HS-5 (cell line): ENCODE measurements around the gene LRP1B.

Experiments used
- DNase-seq: peaks from one replicate; pipeline ENCODE4 v3.0.0-alpha.2; 2012; ENCODE audit warnings: low read depth

The LRP1B gene

DNA sequence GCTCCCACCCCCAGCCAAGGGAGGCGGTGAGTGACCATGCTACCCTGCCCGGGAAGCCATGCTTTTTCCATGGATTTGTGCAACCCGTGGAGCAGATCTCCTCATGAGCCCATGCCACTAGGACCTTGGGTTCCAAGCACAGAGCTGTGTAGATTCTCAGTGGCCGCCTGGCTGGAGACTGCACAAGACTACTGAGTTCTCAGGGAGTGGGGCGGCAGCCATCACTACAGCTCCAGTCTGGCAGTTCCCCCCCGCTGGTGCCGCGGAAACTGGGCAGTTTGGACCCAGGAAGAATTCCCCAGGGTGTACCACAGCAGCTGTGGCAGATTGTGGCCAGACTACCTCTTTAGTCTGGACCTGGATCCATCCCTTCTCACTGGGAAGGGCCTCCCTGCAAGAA is 470.6 kb downstream of the LRP1B start:
- DNase-seq, result no peak

DNA sequence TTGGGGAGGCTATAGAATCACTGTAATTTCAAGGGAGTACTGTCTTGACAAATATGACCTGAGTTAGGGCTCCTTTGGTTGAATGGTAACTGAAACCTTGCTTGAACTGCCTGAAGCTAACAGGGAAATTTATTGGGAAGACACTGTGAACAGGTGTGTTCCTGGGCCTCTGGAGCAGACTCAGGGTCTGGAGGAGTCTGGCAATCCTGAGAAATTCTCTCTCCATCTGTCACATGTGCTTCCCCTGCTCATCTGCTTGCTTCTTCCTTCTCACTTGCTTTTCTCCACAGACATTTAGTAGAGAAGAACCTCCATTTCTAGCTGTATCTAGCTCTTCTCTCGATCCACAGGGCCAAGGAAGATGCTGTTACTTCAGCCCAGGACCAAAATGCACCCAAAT is 476.5 kb downstream of the LRP1B start:
- no peak for DNase-seq

DNA sequence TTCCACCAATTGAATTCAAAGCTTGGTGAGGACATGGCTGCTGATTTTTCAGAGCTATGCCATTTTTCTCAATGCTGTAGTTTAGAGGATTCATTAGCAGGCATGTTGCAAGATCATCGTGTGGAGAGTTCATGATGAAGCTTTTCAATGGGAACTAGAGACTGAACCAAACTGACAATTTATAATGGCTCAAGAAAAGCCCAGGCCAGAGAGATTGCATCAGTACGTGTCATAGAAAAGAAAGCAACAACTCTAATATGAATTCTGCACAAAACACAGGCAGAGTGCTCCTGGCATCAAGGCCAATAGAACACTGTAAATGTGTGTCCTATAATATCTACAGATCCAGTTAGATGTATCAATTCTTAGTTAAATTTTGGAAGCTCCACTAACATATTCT is 477.6 kb downstream of the LRP1B start:
- DNase-seq, result no peak

DNA sequence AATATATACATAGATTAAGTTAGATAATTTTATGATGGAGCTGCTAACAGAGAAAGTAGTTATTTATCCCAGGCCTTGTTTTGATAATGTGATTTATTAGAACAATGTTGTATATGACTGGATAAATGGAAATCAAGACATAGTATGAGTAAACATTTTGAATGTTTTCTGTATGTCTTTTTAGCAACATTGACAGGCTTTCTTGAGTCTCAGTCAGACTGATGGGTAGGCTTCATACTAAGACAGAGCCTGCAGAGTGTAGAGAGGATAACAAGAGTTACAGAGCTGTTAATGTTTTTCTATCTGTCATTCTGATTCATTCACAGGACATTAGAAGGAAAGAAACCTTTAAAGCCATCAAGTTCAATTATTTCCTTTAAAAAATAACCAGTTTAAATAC is 478.5 kb downstream of the LRP1B start:
- DNase-seq, result no peak

DNA sequence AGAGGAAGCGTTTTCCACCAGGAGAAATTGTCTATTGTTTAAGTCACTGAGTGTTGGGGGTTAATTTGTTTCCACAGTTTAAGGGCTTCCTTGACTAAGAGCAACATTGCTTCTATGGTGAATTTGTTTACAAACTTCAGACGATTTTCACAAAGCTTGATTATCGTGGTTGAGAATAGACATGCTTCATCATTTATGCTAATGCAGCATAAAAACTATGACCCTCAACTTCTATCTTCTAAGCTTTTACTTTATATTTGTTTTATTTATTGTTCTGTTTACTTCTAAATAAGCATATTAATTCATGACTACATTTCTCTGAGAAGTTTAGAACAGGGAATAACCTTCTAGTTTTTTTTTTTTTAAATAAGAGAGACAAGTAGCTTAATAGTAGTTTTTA is 483.5 kb downstream of the LRP1B start:
- DNase-seq, result no peak

DNA sequence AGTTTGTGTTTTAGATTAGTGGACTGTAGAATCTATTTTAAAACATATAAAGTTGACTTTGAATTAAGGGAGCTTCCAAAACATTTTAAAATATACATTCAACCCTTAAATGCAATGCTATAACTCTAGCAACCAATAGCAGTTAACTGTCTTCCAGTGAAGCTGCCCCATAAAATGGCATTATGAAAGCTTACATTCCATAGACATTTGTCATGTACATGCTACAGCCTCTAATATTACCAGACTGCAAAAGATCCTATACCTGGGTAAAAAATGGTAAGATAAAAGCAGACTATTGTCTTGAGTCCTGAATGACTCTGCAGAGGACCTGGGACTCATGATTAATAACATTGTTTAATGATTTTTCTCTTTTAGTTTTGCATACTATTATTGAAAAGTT is 489.4 kb downstream of the LRP1B start:
- peak; percentile 45 for DNase-seq

DNA sequence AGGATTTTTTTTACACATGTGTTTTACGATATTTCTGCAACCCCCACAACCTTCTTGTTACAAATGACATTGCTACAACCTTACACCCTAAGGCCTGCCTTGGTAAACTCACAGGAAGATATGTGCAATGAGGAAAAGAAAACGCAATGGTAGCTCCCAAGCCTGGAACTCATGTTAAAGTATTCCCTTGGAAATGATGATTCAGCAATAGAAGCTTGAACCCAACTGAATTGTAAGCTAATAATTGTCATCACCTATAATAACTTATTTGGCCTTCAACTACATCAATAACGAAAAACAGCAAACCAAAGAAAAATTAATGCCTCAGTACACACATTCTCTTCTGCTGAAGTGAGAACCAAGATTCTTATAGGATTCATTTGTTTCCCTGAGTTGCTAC is 491.0 kb downstream of the LRP1B start:
- no peak for DNase-seq

DNA sequence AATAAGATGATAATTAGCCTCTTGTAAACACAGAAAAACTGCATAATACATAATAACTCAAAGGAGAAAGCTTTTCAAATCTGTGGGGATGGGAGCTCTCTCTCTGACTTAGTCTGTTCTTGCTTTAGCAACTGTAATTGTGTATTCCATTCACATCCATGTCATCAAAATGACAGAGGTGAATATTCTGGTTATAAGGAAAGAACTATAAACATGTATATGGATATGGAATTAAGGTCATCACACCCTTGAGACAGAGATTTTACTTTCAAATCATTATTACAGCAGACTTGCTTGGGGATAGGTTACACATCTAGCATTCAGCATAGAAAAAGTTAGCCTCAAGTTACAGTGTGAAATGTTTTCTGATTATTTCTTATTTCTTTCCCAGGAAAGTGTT is 497.7 kb downstream of the LRP1B start:
- DNase-seq, result no peak

DNA sequence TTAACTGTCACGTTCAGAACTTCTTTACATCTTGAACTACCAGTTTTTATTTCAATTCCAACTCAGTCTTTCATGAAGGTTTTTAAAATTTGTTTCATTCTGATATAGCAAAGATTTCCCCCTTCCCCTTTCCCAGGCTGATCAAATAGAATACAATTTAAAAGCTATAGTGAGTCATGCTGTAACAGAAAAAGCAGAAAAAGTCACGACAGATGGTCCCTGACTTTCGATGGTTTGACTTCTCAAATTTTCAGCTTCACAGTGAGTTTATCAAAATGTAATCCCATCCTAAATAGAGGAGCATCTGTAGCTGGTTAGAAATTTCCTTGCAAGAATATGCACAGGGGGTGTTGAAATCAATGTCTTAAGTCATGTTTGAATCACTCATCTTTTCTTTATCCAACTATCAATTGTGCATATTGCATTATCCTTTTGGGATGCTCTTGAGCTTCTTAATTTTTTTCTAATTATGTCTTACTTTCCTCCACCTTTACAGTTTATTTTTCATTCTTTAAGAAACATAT is 500.3 kb downstream of the LRP1B start:
- no peak for DNase-seq

DNA sequence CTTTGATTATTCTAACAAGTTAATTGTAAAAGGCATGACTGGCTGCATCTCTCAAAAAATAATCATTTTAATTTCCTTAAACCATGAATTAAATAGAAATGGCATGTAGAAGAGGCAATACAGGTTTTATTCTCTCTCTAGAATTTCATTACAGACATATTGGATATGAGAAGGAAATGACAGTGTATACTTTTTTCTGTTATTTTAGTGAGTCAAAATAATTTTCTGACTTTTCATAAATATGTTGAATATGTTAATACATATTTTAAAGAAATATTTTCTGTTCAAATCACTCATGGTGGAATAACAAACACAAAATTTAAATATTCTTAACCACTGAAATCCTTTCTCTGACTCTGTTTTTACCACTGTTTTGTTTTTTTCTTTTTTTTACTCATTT is 510.4 kb downstream of the LRP1B start:
- no peak for DNase-seq

DNA sequence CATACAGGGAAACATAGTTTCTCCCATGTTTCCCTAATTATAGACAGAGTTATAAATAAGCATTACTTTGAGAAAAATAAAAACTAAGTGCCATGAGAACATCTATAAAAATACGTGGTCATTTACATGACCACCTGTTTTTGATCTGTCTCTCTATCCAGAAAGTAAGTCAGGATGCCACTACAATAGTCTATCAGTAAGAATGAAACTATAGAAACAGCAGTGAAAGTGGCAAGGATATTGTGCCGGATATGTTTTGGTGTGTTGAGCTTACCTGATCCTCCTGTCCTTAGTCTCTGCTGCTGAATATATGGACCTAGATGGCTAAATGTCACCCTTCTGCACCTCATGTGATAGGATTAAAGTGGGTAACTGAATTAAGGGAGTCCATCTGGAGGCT is 512.4 kb downstream of the LRP1B start:
- no peak for DNase-seq

DNA sequence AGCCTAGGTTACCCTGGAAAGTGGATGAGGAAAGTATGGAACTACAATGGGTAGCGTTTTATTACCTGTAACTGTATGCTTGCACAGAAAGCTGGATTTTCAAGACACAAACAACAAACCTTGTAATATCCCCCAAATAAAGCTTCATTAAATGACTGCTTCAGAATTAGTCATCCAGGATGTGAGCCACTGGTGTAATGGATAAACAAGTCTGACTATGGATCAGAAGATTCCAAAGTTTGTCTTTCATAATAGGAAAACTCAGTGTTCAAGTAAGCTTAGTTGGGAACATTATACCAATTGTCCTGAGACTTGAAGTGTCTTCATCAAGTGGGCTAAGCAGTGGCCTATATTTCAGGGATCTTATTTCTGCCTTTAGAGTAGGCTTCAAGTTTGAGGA is 518.8 kb downstream of the LRP1B start:
- DNase-seq, result peak; percentile 45

DNA sequence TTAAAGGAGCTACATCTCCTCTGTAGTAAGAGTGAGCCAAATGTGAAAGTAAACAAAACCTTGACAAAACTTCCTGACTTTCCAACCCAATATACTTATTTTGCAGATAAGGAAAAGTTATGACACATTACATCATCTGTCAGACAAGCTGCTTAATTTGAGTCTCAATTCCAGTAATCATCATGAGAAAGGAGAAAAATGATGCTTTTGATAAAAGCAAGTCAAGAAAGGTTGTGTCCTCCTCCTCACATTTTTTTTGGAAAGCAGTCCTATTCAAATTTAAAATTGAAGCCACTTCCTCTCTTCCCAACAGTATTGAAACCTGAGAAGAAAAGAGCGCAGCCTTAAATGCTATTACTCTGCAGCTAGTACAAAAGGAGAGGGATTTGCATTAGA is 519.6 kb downstream of the LRP1B start:
- no peak for DNase-seq

DNA sequence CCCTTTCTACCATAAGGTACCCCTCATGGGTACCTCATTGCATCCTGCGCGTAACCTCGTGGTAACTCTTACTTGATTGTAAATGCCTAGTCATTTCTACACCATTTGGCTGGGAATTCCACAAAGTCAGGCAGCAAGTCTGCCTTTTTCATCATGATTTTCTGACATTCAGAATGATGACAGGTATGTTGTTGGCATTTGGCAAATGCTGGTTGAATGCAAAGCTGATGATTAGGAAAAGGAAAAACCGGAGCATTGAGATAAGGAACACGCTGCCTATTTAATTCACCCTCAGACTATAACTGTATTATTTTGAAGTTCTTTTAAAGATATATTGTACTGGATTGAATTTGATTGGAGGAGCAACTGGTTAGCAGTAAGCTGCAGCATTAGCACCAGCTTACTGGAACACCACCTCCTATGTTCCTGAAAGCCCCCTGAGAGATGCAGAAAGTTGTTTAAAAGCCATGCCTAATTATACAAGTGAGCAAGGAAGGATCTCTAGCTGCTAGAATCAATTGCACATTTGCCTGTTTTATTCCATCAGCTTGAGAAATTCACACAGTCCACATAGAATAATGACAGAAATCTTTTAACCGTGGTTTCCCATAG is 520.1 kb downstream of the LRP1B start:
- no peak for DNase-seq

DNA sequence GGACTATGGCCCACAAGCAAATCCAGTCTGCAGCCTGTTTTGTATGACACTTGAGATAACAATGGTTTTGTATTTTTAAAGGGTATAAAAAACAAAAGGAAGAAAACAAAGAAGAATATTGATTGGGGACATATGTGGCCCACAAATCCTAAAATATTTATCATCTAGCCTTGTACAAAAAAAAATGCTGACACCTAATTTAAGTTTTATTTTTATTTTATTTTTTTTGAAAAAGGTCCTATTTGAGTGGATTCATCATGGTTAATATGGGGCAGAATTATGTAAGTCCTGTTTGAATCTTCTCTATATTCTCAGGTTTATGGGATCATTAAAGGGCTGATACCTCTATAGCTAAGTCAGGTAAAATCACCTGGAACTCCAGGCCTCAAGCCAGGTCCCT is 525.7 kb downstream of the LRP1B start:
- no peak for DNase-seq

DNA sequence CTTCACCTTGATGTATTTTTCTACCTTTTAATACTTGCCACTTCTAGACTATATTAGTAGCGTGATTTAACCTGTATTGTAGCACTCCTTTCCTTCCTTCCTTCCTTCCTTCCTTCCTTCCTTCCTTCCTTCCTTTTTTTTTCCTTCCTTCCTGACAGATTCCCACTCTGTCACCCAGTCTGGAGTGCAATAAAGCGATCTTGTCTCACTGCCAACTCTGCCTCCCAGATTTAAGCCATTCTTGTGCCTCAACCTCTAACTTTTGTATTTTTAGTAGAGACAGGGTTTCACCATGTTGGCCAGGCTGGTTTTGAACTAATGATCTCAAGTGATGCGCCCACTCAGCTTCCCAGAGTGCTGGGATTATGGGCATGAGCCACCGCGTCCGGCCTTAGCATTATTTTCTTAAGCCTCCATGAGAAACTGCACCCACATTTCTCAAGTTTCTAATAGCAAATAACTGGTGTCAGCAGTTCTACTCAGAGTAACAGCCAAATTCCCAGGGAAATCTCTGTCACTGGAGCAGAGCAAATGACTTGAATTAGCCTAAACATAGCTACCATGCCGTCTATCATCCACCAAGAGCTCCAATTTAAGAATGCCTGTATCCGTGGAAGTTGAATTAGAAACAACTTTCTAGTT is 529.2 kb downstream of the LRP1B start:
- DNase-seq, result no peak

DNA sequence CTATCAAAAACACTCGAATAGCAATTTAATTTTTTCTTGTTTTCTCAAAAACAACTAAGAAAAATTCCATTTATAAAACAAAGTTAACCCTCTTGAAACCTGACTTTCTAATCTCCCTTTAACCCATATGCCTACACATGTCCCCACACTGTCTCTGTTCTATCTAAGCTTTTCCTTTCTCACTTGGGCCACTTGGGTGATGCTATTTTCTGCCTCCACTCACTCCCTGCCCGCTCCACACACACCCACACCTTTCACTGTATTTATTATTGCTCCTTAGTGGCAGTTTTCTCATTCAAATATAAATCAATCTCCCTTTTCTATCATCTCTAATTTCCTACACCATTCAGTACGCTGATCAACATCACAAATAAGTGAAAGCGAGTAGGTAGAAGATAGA is 531.1 kb downstream of the LRP1B start:
- DNase-seq, result no peak

DNA sequence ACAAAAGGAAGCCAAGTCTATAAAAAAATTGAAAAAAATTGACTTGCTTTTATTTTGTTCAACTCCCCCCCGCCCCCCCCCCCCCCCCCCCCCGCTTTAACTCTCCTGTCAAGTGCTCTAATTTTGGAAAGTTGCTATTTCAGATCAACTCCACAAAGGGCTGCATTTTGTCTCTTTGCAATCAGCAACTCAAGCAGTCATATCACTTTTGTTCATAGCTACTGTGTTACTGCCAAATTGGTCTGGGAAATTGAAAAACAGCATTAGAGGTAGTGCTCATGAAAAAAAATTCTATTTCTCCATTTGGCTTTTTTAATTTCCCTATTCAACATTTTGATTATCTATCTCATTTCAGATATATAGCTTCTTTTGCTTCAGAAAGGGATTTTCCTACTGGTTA is 531.8 kb downstream of the LRP1B start:
- DNase-seq, result no peak

DNA sequence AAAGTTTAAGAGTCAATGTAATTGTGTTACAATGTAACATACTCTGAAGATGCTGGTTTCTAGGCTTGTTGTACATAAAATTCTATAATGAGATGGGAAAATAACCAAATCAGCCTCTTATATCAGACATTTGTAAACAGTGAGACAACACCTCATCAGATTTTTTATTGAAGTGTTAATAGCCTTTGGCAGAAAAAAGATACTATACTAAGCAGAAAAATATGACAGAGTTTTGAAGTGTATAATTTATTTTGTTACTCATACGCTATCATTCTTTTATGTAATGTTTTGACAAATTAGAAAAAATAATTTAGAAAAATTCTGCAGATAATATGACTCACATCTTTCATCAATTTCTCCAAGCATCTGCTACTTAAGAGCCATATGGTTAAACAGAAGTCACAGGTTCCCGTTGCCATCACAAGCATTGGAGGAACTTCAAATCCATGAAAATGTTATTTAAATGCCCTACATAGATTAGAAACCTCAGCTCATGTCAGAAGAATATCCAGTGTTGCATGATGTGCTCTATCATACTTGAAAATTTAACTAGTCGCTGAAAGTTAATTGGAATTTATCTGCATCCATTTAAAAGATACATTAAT is 535.4 kb downstream of the LRP1B start:
- DNase-seq, result no peak

DNA sequence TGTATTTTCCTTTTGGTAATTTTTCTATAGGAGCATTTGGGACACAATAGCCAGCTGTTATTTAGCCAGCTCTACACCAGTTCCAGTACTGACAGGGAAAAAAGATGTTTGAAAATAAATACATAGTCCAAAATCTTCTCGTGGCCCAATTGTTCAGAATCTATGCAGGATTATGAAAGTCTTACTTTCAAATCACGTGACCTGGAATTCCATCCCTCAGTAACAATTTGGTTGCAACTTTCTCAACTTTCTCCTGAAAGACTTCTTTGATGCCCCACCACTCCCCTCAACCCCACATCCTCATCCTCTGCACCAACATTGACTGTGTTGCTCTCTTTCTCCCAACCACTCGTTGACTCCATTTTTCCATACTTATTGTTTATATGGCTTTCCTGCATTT is 539.0 kb downstream of the LRP1B start:
- DNase-seq, result no peak

DNA sequence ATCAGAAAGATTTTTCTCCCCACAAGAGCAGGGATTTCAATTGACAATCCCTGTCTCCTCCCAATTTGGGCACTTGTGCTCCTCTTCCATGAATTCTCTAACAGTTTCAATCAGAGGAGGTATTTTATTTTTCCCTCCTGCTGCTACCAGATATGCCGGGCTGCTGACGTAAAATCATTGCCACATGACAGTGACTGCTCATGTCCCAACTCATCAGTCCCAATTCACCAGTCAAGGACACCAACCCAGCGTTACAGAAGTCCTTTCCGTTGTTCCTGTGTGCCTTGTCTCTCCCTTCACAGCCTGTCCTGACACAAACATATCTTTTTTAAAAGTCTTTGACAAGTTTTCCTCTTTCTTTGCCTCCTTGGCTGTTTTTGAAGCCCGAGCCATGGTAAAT is 540.2 kb downstream of the LRP1B start:
- DNase-seq, result no peak

DNA sequence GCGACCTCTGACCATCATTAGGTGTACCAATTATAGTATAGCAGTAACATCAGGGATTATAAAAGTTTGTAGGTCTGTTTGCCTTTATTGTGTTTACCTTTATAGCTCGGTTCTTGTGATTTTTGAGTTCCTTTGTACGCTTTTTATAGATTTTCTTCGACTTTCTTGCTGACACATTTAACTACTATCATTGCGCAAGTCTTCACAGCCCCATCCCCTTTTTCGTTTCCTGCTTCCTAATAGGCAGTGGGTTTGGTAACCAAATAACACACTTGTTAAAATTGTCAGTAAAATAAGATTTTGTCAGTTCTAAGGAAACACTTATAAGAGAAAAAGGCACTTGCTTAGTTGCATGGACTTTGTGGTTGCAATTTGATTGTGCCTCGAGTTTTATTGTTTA is 541.5 kb downstream of the LRP1B start:
- DNase-seq, result no peak

DNA sequence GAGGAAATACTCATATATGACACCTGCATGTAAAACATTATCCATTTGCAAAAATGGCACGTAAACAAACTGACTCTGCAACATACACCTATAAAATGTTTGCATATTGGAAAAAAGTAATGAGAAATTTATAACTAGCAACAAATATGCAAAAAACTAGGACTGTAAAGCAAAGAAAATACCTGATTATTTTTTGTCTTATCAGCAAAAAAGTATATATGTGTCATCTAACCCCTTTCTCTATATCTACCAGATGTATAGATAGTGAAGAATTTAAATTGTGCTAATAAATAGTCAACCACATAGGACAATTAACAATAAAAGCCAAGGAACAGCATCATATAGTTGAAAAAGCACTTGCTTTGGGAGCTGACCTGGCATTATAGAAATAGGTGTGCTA is 543.8 kb downstream of the LRP1B start:
- no peak for DNase-seq

DNA sequence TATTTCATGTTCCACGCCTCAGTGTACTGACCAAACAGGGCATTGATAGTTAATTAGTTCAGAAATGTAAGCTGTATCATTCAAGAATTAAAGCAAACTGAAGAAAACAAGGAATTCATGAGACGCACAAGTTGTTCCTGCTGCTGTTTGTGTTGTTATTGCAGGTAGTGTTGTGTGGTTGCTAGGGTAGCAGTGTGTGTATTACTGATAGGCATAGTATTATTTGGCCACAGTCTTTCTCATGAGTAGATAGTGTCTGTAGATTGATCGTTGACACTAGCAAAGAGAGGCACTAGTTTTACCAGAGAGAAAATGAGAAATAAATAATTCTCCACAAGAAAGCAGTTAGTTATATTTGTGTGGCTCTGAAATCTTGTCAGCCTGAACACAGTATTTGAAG is 548.6 kb downstream of the LRP1B start:
- DNase-seq, result no peak
